ENCODE results near the gene MITF. TPM values are rescaled to one million over a fixed set of nuclear protein-coding genes. Genes with fewer than 3 reads are reported as not detected.
"Not testable (repeated sequence)": the region's sequence is repeated elsewhere in the genome, so short reads cannot be mapped to it uniquely, and the experiment has no call there.

Gene MITF
- total RNA-seq, 1 donor from 2014 or later, result not detected

DNA sequence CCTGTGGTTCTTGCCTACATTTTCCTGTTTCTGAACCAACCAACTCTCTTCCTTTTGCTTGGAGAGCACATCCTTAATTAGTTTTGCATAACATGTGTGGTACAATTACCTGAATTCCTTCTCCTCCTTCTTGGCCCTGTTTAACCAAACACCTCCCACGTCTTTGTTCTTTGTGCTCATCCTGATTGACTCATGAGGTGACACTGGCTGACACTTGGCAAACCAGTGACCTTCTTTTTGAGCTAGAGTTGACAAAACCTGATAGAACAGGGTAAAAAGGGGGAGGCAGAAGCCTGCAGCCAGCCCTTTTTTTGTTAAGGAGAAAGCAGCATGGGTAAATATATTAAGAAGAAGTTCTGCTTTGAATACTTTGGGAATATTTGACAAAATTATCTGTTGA is 161.1 kb downstream of the MITF start:
- Mint-ChIP-seq H3K36me3 (ENCODE audit: low read depth) (no peaks in the 10 kb centered on the region), H3K27ac (no peak overlapping the region), H3K4me1 (no peaks in the 10 kb centered on the region), H3K4me3 (no peak overlapping the region), H3K27me3 (no peaks in the 10 kb centered on the region), H3K9me3 (no peaks in the 10 kb centered on the region)
- DNase-seq (no peak), ATAC-seq (ENCODE audit: low read depth) (no peak)
- CTCF ChIA-PET, result interaction anchor here (0.6 kb wide), 1 partner anchor 591 kb away, joined by 3 read pairs; no protein-coding TSS in a partner anchor
- TF ChIP-seq, protein P1, sequence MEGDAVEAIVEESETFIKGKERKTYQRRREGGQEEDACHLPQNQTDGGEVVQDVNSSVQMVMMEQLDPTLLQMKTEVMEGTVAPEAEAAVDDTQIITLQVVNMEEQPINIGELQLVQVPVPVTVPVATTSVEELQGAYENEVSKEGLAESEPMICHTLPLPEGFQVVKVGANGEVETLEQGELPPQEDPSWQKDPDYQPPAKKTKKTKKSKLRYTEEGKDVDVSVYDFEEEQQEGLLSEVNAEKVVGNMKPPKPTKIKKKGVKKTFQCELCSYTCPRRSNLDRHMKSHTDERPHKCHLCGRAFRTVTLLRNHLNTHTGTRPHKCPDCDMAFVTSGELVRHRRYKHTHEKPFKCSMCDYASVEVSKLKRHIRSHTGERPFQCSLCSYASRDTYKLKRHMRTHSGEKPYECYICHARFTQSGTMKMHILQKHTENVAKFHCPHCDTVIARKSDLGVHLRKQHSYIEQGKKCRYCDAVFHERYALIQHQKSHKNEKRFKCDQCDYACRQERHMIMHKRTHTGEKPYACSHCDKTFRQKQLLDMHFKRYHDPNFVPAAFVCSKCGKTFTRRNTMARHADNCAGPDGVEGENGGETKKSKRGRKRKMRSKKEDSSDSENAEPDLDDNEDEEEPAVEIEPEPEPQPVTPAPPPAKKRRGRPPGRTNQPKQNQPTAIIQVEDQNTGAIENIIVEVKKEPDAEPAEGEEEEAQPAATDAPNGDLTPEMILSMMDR (IDR thresholded peaks at IDR 0.05), result no peak
- POLR2A ChIA-PET, result no interaction called here
- intact Hi-C loops (cut with micrococcal nuclease), result no loop called here

DNA sequence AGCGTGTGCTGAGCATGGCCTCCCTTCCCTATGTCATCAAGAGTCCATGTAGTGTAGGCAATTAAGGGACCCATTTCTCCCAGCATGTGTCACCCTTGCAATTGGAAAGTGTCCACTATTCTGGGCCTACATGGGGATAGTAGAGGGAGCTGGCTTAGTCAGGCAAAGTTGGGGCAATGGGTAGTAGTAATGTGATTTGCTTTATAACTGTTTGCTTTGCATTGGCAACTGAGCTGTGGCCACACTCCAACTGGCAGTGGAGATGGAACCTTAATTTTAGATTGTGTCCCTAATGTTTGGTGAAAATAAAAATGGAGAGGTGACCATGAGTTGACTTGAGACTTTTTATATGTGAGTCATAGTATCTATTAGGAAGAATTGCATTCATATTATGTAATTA is 162.5 kb downstream of the MITF start:
- POLR2A ChIA-PET, result no interaction called here
- Mint-ChIP-seq H3K4me3 (no peak overlapping the region), H3K27me3 (no peaks in the 10 kb centered on the region), H3K36me3 (ENCODE audit: low read depth) (no peaks in the 10 kb centered on the region), H3K9me3 (no peaks in the 10 kb centered on the region), H3K4me1 (no peaks in the 10 kb centered on the region), H3K27ac (no peak overlapping the region)
- DNase-seq (no peak), ATAC-seq (ENCODE audit: low read depth) (no peak)
- TF ChIP-seq, protein P1 (IDR thresholded peaks at IDR 0.05), result no peak
- CTCF ChIA-PET, result no interaction called here
- intact Hi-C loops (cut with micrococcal nuclease), result no loop called here

DNA sequence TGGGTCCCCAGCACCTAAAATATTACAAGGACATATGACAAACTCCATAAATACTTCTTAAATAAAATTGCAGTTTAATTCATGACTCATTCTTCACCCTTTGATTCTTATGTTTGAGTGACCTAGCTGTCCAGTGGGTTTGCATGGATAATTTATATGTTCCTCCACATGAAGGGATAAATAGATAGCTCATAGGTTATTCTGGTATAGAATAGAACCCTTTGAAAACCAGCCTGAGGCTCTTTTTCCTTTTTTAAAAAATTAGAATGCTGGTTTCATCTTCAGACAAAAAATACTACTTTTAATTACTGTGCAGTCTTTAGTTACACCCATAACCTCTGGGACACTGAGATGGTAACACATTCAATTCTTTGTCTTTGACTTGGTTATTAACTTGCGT is 163.1 kb downstream of the MITF start:
- intact Hi-C loops (cut with micrococcal nuclease), result no loop called here
- Mint-ChIP-seq H3K9me3 (no peaks in the 10 kb centered on the region), H3K36me3 (ENCODE audit: low read depth) (no peaks in the 10 kb centered on the region), H3K27ac (no peak overlapping the region), H3K27me3 (no peaks in the 10 kb centered on the region), H3K4me1 (no peaks in the 10 kb centered on the region), H3K4me3 (no peak overlapping the region)
- no peak for ATAC-seq (ENCODE audit: low read depth)
- CTCF ChIA-PET, result no interaction called here
- DNase-seq, result no peak
- POLR2A ChIA-PET, result no interaction called here
- TF ChIP-seq, protein P1 (IDR thresholded peaks at IDR 0.05), result no peak

DNA sequence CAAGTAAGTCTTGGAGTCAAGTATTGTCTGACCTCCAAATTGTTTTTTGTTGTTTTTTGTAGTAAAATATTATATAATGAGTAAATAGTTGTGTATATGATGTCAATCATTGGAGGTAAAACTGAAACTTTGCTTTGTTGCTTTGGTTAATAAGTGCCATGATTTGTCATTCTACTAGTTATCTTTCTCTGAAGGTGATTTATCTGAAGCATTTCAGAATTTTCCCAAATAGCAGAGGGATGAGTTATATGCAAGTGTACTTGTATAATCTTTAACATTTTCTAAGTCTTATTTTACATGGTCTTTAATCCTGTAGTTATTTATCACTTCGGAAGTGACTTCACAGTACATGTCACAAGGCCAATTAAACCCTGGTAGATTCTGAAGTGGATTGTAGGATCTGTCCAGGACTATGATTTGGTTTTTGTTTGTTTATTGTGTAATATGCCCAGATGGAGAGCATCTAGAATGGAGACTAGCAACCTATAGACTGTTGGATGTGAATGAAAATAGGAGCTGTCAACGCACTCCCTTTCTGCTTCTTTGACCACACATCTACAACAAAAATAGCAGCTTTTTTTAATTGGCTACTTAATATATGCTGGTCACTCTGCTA is 167.2 kb downstream of the MITF start:
- H3K9me3 Mint-ChIP-seq, result peaks cover 5% of the 10 kb centered on the region
- TF ChIP-seq, protein P1 (IDR thresholded peaks at IDR 0.05), result no peak
- DNase-seq, result no peak
- ChIA-PET POLR2A (no interaction called here), CTCF (no interaction called here)
- no peak overlapping the region for H3K4me3 Mint-ChIP-seq
- no peaks in the 10 kb centered on the region for H3K36me3 Mint-ChIP-seq (ENCODE audit: low read depth)
- H3K4me1 Mint-ChIP-seq, result no peaks in the 10 kb centered on the region
- no peak for ATAC-seq (ENCODE audit: low read depth)
- intact Hi-C loops (cut with micrococcal nuclease), result no loop called here
- H3K27me3 Mint-ChIP-seq, result no peaks in the 10 kb centered on the region
- H3K27ac Mint-ChIP-seq, result no peak overlapping the region

DNA sequence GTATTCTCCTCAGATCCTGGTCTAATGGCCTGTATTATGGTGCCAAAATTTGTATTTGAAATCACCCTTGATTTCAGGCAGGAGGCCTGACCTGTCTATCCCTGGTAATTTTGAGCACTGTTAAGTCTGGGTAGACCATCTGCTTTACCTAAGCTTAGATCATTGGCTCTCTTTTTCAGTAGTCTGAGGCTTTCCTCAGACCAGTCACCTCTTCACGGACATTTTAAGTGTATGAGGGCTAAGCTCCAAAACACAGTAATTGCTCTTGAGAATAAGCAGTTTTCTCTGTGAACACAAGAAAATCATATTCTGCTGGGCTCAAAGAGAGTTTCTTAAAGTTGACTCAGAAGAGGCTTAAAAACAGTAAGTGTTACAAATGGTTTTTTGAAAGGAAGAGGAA is 168.3 kb downstream of the MITF start:
- H3K27me3 Mint-ChIP-seq, result no peaks in the 10 kb centered on the region
- peaks cover 5% of the 10 kb centered on the region for H3K9me3 Mint-ChIP-seq
- ChIA-PET CTCF (no interaction called here), POLR2A (no interaction called here)
- no peak overlapping the region for H3K4me3 Mint-ChIP-seq
- TF ChIP-seq, protein P1 (IDR thresholded peaks at IDR 0.05), result no peak
- DNase-seq (no peak), ATAC-seq (ENCODE audit: low read depth) (no peak)
- intact Hi-C loops (cut with micrococcal nuclease), result no loop called here
- H3K36me3 Mint-ChIP-seq (ENCODE audit: low read depth), result no peaks in the 10 kb centered on the region
- H3K27ac Mint-ChIP-seq, result no peak overlapping the region
- no peaks in the 10 kb centered on the region for H3K4me1 Mint-ChIP-seq

DNA sequence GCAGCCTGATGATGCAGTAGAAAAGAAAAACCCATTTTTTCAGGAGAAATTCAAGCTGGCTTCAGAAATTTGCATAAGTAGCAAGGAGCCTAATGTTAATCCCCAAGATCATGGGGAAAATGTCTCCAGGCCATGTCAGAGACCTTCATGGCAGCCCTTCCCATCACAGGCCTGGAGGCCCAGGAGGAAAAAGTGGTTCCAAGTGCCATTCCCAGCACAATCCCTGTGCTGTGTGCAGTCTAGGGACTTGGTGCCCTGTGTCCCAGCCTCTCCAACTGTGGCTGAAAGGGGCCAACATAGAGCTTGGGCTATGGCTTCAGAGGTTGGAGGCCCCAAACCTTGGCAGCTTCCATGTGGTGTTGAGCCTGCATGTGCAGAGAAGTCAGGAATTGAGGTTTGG is 170.6 kb downstream of the MITF start:
- H3K27me3 Mint-ChIP-seq; intact Hi-C loops (cut with micrococcal nuclease); H3K4me1 Mint-ChIP-seq; H3K36me3 Mint-ChIP-seq (ENCODE audit: low read depth); H3K27ac Mint-ChIP-seq; ATAC-seq (ENCODE audit: low read depth); DNase-seq; H3K9me3 Mint-ChIP-seq; CTCF ChIA-PET; POLR2A ChIA-PET; H3K4me3 Mint-ChIP-seq: not testable (repeated sequence)
